Measurements from ENCODE around the gene PARL. TPM values are rescaled to one million over a fixed set of nuclear protein-coding genes. Genes with fewer than 3 reads are reported as not detected.

Gene PARL
- total RNA-seq, 1 experiment from 2014 or later, result 109 TPM

DNA sequence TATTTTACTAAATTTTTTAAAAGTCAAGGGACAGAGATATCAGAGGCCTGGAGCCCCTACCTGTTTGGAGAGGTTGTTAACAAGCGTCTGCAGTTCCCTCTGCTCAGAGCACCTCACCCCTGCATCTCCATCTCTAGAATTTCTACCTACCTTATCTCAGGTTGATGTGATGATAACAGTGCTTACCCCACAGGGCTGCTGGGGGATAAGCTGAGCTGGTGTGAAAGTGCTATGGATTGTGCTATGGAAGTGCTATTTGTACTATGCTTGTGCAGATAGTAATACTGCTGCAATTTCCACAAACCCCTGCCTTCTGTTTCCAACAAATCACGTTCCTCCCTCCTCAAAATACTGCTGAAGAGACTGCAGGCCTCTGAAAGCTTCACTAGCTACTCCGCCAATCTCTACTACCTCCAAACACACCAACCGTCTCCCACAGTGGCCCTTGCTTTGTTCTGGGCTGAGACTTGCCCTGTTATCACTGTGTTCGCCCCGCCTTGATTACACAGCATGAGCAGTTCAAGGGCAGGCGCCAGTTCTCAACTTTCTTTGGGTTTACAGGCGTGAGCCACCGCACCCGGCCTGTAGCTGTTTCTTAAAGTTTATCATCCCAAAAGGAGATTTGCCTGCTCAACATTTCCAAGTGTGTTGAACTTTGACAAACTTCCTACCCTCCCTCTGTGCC, 28.4 kb upstream of the PARL start:
- peak overlapping the region; percentile 38 for H3K4me2 ChIP-seq
- H3F3A ChIP-seq (ENCODE audit: insufficient read depth, low read depth), result peaks cover 64% of the 10 kb centered on the region
- no peaks in the 10 kb centered on the region for H3K27me3 ChIP-seq (ENCODE audit: insufficient read depth, low read depth)
- no peak overlapping the region for H3K4me3 ChIP-seq
- intact Hi-C loops (cut with micrococcal nuclease; ENCODE audit: unreplicated experiment), result no loop called here
- no peaks in the 10 kb centered on the region for H3K36me3 ChIP-seq (ENCODE audit: low read depth)
- H3K9me2 ChIP-seq (ENCODE audit: insufficient read depth), result no peaks in the 10 kb centered on the region
- no peaks in the 10 kb centered on the region for H3K79me2 ChIP-seq (ENCODE audit: low read depth)
- TF ChIP-seq CTCF (conservative IDR thresholded peaks at IDR 0.05) (no peak), EZH2 (IDR thresholded peaks at IDR 0.05; ENCODE audit: low read depth) (no peak)
- DNase-seq, result peak; percentile 27 to 79
- no peaks in the 10 kb centered on the region for H3K9me3 ChIP-seq (ENCODE audit: insufficient read depth, low read depth)
- H4K20me1 ChIP-seq (ENCODE audit: insufficient read depth), result no peaks in the 10 kb centered on the region
- H2AFZ ChIP-seq, result 0 out of 2 replicates have a peak overlapping the region, but pooled peaks have one; percentile 28
- CTCF ChIA-PET, result no interaction called here
- H3K4me1 ChIP-seq (replicated peaks; ENCODE audit: insufficient read depth), result peaks cover 48% of the 10 kb centered on the region
- POLR2A ChIA-PET (ENCODE audit: unreplicated experiment), result interaction anchor here (0.5 kb wide), 1 partner anchor 48 kb away, joined by 3 read pairs; no protein-coding TSS in a partner anchor
- H3K27ac ChIP-seq, result peak overlapping the region; percentile 63
- no TSS peak for BruUV-seq (replicated peaks)

GRCh38 chr3:183911763-183912506, 27.3 kb upstream of the PARL start:
- CTCF ChIA-PET, result no interaction called here
- peak in 1 of 2 experiments; percentile 87 for DNase-seq
- TF ChIP-seq EZH2 (IDR thresholded peaks at IDR 0.05; ENCODE audit: low read depth) (no peak), CTCF (conservative IDR thresholded peaks at IDR 0.05) (no peak)
- Histone ChIP-seq H3K79me2 (ENCODE audit: low read depth) (no peaks in the 10 kb centered on the region), H3K4me3 (no peak overlapping the region), H3K27ac (peak overlapping the region; percentile 63), H2AFZ (no peak overlapping the region), H3F3A (ENCODE audit: insufficient read depth, low read depth) (peaks cover 53% of the 10 kb centered on the region), H4K20me1 (ENCODE audit: insufficient read depth) (no peaks in the 10 kb centered on the region), H3K4me2 (peak overlapping the region; percentile 37), H3K9me2 (ENCODE audit: insufficient read depth) (no peaks in the 10 kb centered on the region), H3K9me3 (ENCODE audit: insufficient read depth, low read depth) (no peaks in the 10 kb centered on the region), H3K36me3 (ENCODE audit: low read depth) (no peaks in the 10 kb centered on the region), H3K27me3 (ENCODE audit: insufficient read depth, low read depth) (no peaks in the 10 kb centered on the region), H3K4me1 (replicated peaks; ENCODE audit: insufficient read depth) (peaks cover 48% of the 10 kb centered on the region)
- intact Hi-C loops (cut with micrococcal nuclease; ENCODE audit: unreplicated experiment), result no loop called here
- POLR2A ChIA-PET (ENCODE audit: unreplicated experiment), result interaction anchor here (0.6 kb wide), 1 partner anchor 49 kb away, joined by 5 read pairs; no protein-coding TSS in a partner anchor
- BruUV-seq (replicated peaks), result no TSS peak

- H3K4me2 ChIP-seq, result no peak overlapping the region
- H4K20me1 ChIP-seq (ENCODE audit: insufficient read depth), result no peaks in the 10 kb centered on the region
- no peaks in the 10 kb centered on the region for H3K79me2 ChIP-seq (ENCODE audit: low read depth)
- ChIA-PET POLR2A (ENCODE audit: unreplicated experiment) (interaction anchor here (0.6 kb wide), 1 partner anchor 1125 kb away, joined by 7 read pairs; no protein-coding TSS in a partner anchor), CTCF (no interaction called here)
- H3K9me2 ChIP-seq (ENCODE audit: insufficient read depth), result no peaks in the 10 kb centered on the region
- H3K27ac ChIP-seq, result no peak overlapping the region
- TF ChIP-seq CTCF (conservative IDR thresholded peaks at IDR 0.05) (no peak), EZH2 (IDR thresholded peaks at IDR 0.05; ENCODE audit: low read depth) (no peak)
- no peak for DNase-seq
- BruUV-seq (replicated peaks), result no TSS peak
- no peaks in the 10 kb centered on the region for H3K9me3 ChIP-seq (ENCODE audit: insufficient read depth, low read depth)
- H3F3A ChIP-seq (ENCODE audit: insufficient read depth, low read depth), result peaks cover 45% of the 10 kb centered on the region
- no peaks in the 10 kb centered on the region for H3K27me3 ChIP-seq (ENCODE audit: insufficient read depth, low read depth)
- H2AFZ ChIP-seq, result no peak overlapping the region
- intact Hi-C loops (cut with micrococcal nuclease; ENCODE audit: unreplicated experiment), result no loop called here
- H3K36me3 ChIP-seq (ENCODE audit: low read depth), result no peaks in the 10 kb centered on the region
- H3K4me3 ChIP-seq, result no peak overlapping the region
- H3K4me1 ChIP-seq (replicated peaks; ENCODE audit: insufficient read depth), result peaks cover 47% of the 10 kb centered on the region
These were observed 26.4 kb upstream of the PARL start for GRCh38 chr3:183911087-183911486.
